Activated CD8-positive, alpha-beta memory T cell treated with anti-CD3 and anti-CD28 coated beads, Interleukin-2, amount 50 U/mL, for 4 hours (primary cell): ENCODE measurements around the gene RRP36.

Source experiments
- DNase-seq: peaks from one replicate; pipeline ENCODE4 v3.0.0-alpha.2; 2020

Gene RRP36

DNA sequence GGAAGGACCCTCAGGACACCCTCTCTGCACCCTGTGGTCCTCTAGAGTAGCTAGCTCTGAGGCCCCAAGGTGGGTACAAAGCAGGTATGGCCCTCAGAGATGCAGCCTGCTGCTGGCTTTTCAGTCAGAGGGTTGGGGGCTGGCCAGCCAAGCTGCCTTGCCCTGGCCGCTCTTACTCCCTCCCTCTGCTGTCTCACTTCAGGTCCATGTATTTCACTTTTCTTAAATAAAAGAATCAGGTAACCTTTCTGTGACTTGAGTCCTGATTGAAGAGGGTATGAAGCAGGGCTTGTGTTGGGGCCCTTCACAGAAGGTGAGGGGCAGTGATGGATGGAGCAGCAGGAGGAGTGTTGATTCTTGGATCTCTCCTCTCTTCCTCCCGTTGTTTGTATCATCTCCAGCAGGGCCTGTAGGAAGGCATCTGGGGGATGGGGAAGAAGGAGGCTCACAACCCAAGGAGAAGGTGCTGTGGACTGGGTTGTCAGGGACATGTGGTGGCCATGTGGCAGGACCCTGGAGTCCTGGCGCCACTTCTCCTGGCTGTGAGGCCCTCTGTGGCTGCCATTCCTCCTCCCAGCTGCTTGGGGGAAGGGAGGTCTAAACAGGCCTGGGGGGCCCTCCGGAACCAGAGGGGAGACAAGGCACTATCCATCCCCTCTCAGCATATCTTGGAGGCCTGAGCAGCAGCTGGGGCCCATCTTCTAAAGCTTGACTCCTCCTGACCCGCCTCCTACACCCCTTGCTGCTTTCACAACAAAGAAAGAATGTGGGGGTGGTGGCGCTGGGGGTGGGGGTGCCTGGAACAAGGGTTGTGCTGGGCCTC lies 53.6 kb downstream of the RRP36 start:
- no peak for DNase-seq

DNA sequence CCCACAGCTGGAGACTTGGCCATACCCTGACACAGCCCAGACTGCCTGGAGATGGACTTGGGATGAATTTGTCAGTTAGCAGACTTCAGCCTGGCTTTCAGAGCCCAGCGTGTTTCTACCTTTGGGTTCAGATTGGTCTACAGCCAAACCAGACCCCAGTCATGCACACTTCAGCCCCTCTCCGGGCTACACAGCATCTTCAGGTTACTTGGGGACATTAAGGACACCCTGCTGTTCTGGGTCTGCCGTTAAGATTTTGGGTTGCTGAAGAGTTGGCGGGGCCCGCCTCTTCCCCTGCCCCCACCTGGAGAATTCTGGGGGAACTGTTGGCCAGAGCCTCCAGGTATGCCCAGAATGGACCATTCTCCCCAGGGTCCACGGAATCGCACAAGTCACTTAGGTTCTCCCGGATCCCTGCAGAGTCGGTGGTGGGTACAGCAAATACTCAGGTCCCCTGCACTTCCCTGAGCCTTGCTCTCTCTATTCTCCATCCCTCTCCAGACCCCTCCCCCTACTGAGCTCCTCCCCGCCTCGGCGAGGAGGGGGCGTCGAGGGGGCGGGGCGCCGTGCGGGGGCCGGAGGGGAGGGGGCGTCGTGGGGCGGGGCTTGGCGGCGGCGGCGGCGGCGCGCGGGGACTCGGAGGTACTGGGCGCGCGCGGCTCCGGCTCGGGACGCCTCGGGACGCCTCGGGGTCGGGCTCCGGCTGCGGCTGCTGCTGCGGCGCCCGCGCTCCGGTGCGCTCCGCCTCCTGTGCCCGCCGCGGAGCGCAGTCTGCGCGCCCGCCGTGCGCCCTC lies 54.4 kb downstream of the RRP36 start, which contains the start of gene PTK7:
Gene PTK7 (plus strand): TSS at position 645 of the 794 bp plus-strand sequence. CDS start 175 bp downstream, outside the sequence.
- no peak for DNase-seq

DNA sequence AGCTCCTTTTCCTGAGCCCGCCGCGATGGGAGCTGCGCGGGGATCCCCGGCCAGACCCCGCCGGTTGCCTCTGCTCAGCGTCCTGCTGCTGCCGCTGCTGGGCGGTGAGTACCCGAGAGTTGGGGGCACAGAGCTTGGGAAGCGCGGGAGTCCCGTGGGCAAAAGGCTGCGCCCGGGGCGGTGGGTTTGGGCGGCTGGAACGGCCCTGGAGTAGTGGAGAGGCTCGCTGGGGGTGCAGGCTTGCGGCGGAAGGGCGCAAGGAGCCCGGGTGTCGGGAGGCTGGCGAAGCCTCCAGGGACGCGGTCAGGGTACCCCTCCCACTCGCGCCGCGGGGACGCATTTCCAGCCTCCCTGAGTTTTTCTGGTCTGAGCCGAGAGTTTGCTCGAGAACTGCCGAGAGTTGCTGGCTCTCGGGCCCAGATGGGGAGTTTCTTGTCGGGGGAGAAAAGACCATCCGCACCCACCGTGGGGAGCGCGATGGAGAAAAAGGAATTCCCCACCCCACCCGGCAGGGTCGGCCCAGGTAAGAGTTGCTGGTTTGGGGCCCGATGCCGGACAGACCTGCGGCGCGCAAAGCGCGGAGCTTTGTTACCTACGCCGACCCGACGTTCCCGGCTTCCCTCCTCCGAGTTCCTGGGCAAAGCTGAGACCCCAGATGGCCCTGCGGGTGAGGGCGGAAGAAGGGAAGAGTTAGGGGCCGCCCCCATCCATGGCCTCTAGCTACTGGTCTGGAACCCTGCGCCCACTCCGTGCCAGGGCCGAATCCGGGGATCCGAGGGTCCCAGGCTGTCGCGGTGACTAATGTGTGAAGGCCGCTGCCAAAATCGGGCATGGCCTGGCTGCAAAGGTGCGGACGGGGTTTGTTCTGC lies 55.3 kb downstream of the RRP36 start:
- DNase-seq, result no peak

DNA sequence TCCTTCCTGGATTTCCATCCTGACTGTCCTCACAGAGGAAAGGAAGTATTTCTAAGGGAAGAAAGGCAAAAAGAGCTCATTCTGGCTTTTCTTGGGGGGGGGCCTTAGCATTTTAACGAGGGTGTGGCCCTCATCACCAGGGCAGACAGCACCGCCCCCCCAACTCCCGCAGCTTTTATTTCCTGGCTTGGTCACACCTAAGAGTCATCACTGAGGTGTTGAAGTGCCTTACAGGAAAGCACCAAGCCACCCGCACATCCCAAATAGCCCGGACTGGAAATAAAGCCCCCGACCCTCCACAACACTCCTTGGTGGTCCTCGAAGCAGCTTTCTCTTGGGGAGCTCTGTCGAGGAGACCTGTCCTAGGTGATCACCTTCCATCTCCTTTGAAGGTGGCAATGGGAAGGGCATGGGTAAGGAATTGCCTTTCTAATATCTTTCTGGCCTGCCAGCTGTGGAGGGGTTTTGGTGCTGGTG lies 55.9 kb downstream of the RRP36 start:
- no peak for DNase-seq

DNA sequence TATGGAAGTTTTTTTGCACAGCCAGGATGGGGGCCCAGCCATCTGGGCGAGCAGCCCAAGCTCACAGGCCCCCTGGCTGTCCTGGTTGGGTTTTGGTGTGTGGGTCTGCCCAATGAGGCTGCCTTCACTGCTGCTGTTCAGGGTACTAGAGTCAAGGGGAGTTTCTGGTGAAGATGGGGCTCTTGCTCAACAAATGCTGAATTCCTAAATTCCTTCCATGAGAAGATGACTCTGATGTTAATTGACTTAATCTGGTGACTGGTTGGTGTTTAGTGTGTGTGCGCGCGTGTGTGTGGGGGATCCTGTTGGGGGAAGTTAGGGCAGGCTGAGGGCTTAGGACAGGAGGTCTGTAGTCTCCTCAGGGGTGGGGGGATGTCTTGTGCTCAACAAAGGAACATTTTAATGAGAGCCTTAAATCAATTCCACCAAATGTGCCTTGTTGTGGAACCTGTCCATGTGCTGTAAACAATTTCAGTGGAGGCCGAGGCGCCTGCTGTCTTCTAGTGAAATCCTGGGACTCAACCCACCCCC lies 56.6 kb downstream of the RRP36 start:
- DNase-seq, result no peak

DNA sequence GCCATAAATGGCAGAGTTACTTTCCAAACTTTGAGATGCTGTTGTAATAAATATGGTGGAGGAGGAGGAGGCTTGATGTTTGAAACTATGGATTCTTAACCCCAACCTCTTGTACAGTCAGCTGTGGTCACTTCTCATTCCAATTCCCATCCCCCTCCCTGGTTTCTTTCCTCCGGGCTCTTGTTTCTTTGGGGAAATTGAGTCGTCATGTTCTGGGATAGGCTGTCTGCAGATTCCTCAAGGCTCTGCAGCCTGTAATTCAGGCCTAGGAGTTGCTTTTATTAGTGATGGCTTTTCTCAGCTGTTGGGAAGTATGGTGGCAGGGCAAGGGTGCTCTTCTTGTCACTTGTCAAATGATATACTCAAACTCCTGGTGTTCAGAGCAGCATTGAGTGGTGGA lies 57.3 kb downstream of the RRP36 start:
- no peak for DNase-seq
